Neural crest cell (in vitro differentiated cells): ENCODE data around the gene GJA3. TPM values are rescaled to one million over a fixed set of nuclear protein-coding genes. Genes with fewer than 3 reads are reported as not detected.

Experiments used
- DNase-seq: peaks from one replicate; pipeline ENCODE4 v3.0.0; 2021; ENCODE audit warnings: low read depth, mixed read lengths, low spot score
- H3K27ac Mint-ChIP-seq: one replicate; pipeline ENCODE4 v1.8.0; 2021; ENCODE audit warnings: mild to moderate bottlenecking, mixed read lengths; ENCODE audit not compliant: unreplicated experiment
- H3K27me3 Mint-ChIP-seq: 2 replicates; pipeline ENCODE4 v1.8.0; 2021; ENCODE audit warnings: low read depth, mild to moderate bottlenecking, mixed read lengths
- H3K36me3 Mint-ChIP-seq: 2 replicates; pipeline ENCODE4 v1.8.0; 2021; ENCODE audit warnings: low read depth, mild to moderate bottlenecking, mixed read lengths
- H3K4me1 Mint-ChIP-seq: 2 replicates; pipeline ENCODE4 v1.8.0; 2021; ENCODE audit warnings: mixed read lengths
- H3K4me3 Mint-ChIP-seq: one replicate; pipeline ENCODE4 v1.8.0; 2021; ENCODE audit warnings: mild to moderate bottlenecking, mixed read lengths
- H3K9me3 Mint-ChIP-seq: 2 replicates; pipeline ENCODE4 v1.8.0; 2021; ENCODE audit warnings: mixed read lengths
- CTCF ChIP-seq: fragments of 200-600 bp; sonication (generic); conservative IDR thresholded peaks from 2 replicates; pipeline ENCODE4 v1.5.0; 2021; ENCODE audit warnings: antibody characterized with exemption, mild to moderate bottlenecking
- total RNA-seq: library from RNA; stranded (reverse); gene quantifications from 2 replicates; pipeline ENCODE4 v1.2.1, GENCODE V29; 2021

The GJA3 gene
- total RNA-seq, 1 donor from 2014 or later, result not detected

- no peak overlapping the region for H3K4me3 Mint-ChIP-seq
- H3K27me3 Mint-ChIP-seq, result peaks cover 19% of the 10 kb centered on the region
- DNase-seq, result no peak
Observed at GRCh38 chr13:20141238-20142022, 19.4 kb downstream of the GJA3 start.

GRCh38 chr13:20140487-20140886 lies 20.4 kb downstream of the GJA3 start:
- no peak for TF ChIP-seq CTCF
- Mint-ChIP-seq H3K27ac (no peak overlapping the region), H3K4me3 (no peak overlapping the region), H3K36me3 (no peaks in the 10 kb centered on the region), H3K4me1 (peaks cover 3% of the 10 kb centered on the region), H3K27me3 (peaks cover 21% of the 10 kb centered on the region), H3K9me3 (no peaks in the 10 kb centered on the region)
- no peak for DNase-seq

More at GRCh38 chr13:20141238-20142022, 19.4 kb downstream of the GJA3 start:
- H3K27ac Mint-ChIP-seq, result no peak overlapping the region
- no peak for TF ChIP-seq CTCF
- H3K4me1 Mint-ChIP-seq, result peaks cover 3% of the 10 kb centered on the region
- H3K9me3 Mint-ChIP-seq, result no peaks in the 10 kb centered on the region
- no peaks in the 10 kb centered on the region for H3K36me3 Mint-ChIP-seq

GRCh38 chr13:20137875-20138274 lies 23.0 kb downstream of the GJA3 start:
- H3K27ac Mint-ChIP-seq, result no peak overlapping the region
- no peak for DNase-seq
- H3K9me3 Mint-ChIP-seq, result no peaks in the 10 kb centered on the region
- no peaks in the 10 kb centered on the region for H3K36me3 Mint-ChIP-seq
- no peak overlapping the region for H3K4me3 Mint-ChIP-seq
- no peak for TF ChIP-seq CTCF
- peaks cover 28% of the 10 kb centered on the region for H3K27me3 Mint-ChIP-seq
- H3K4me1 Mint-ChIP-seq, result peaks cover 3% of the 10 kb centered on the region

GRCh38 chr13:20136781-20137703 lies 23.8 kb downstream of the GJA3 start:
- peaks cover 3% of the 10 kb centered on the region for H3K4me1 Mint-ChIP-seq
- no peaks in the 10 kb centered on the region for H3K36me3 Mint-ChIP-seq
- DNase-seq, result peak; percentile 36
- peak; percentile 60 for TF ChIP-seq CTCF
- no peak overlapping the region for H3K4me3 Mint-ChIP-seq
- H3K27ac Mint-ChIP-seq, result no peak overlapping the region
- H3K27me3 Mint-ChIP-seq, result peaks cover 30% of the 10 kb centered on the region
- H3K9me3 Mint-ChIP-seq, result no peaks in the 10 kb centered on the region

- no peak for TF ChIP-seq CTCF
- Mint-ChIP-seq H3K4me1 (peaks cover 3% of the 10 kb centered on the region), H3K27ac (no peak overlapping the region), H3K36me3 (no peaks in the 10 kb centered on the region), H3K9me3 (no peaks in the 10 kb centered on the region), H3K27me3 (peaks cover 30% of the 10 kb centered on the region), H3K4me3 (no peak overlapping the region)
- no peak for DNase-seq
Observed at GRCh38 chr13:20134732-20135131, 26.1 kb downstream of the GJA3 start.
